Epithelial cell of umbilical artery (primary cell): ENCODE results near the gene TTYH3. TPM values are rescaled to one million over a fixed set of nuclear protein-coding genes. Genes with fewer than 3 reads are reported as not detected.

Experiments used
- total RNA-seq: library from RNA; depleted of rRNA; stranded (reverse); fragments of >200 nt; gene quantifications from 2 replicates; pipeline ENCODE4 v1.2.3, GENCODE V29; 2014

The TTYH3 gene, protein sequence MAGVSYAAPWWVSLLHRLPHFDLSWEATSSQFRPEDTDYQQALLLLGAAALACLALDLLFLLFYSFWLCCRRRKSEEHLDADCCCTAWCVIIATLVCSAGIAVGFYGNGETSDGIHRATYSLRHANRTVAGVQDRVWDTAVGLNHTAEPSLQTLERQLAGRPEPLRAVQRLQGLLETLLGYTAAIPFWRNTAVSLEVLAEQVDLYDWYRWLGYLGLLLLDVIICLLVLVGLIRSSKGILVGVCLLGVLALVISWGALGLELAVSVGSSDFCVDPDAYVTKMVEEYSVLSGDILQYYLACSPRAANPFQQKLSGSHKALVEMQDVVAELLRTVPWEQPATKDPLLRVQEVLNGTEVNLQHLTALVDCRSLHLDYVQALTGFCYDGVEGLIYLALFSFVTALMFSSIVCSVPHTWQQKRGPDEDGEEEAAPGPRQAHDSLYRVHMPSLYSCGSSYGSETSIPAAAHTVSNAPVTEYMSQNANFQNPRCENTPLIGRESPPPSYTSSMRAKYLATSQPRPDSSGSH
- 48.1 and 54.0 TPM in 2 replicates for total RNA-seq

DNA sequence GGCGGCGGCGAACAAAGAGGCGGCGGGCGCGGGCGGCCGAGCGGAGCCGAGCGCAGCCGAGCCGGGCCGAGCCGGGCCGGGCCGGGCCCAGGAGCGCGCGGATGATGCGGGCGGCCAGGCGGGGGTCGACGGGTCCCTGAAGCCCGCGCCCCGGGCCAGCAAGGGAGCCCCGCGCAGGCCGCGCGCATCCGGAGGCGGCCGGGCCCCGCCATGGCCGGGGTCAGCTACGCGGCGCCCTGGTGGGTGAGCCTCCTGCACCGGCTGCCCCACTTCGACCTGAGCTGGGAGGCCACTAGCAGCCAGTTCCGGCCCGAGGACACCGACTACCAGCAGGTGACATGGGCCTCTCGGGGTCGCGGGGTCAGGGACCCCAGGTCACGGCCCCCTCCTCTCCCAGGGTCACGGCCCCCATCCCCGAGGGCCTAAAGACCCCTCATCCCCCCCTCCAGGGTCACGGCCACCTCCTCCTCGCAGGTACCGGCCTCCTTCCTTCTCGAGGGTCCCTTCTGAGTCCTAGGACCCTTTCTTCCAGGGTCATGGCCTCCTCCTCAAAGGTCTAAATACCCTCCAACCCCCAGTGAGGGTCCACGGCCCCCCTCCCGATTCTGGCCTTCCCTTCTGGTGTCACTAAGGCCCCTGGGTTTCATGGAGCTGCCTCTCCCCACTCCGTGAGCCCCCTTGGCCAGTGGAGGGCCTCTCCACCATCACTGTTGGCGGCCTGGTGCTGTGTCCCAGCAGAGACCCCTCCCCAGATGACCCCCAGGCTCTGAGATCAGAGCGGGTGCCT is at the start of gene TTYH3:
Gene TTYH3 (plus strand): TSS at position 41 of the 787 bp plus-strand sequence. CDS start 170 bp downstream, at position 211.

DNA sequence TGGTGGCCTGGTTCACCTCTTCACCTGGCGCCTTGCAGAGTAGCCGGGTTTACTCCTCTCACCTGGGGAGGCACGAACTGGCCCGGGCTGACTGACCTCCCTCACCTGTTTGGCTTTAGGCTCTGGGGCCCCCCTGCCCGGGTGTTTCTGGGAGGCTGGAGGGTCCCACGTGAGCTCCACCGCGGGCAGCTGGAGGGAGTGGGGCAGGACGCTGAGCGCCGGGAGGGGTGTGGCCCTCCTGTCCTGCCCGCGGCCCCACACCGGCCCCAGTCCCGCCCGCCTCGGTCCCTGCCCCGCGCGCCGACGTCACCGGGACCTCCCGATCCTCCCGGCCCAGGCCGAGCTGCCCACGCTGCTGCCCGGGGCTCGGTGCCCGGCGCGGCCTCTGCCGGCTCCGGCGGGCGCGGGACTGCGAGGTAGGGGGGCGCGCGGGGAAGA is 56.1 kb downstream of the TTYH3 start, which contains the start of gene AMZ1:
Gene AMZ1 (plus strand): TSS at position 322 of the 438 bp plus-strand sequence. CDS start 12,250 bp downstream, outside the sequence.

Other genes with a start within 250 kb of the TTYH3 start
- gene CHST12, start 228.4 kb upstream of the TTYH3 start, total RNA-seq, result 1.3 and 10.3 TPM in 2 replicates
- gene GRIFIN, start 155.6 kb upstream of the TTYH3 start, total RNA-seq, result not detected in 2 replicates
- gene LFNG, start 112.2 kb upstream of the TTYH3 start, total RNA-seq, result 8.8 and 12.7 TPM in 2 replicates
- 21.4 and 24.5 TPM in 2 replicates for gene BRAT1, start 76.5 kb upstream of the TTYH3 start, total RNA-seq
- gene IQCE, start 73.0 kb upstream of the TTYH3 start, total RNA-seq, result 4.9 and 7.3 TPM in 2 replicates
- not detected in 2 replicates for gene AMZ1, start 56.2 kb downstream of the TTYH3 start, total RNA-seq
- gene GNA12, start 212.3 kb downstream of the TTYH3 start, total RNA-seq, result 14.6 and 16.9 TPM in 2 replicates